ENCODE results near the gene POLR2I. TPM values are rescaled to one million over a fixed set of nuclear protein-coding genes. Genes with fewer than 3 reads are reported as not detected.

The POLR2I gene
- total RNA-seq, 4 donors from 2014 or later, result 64.8 to 152 (median 85.7) TPM

DNA sequence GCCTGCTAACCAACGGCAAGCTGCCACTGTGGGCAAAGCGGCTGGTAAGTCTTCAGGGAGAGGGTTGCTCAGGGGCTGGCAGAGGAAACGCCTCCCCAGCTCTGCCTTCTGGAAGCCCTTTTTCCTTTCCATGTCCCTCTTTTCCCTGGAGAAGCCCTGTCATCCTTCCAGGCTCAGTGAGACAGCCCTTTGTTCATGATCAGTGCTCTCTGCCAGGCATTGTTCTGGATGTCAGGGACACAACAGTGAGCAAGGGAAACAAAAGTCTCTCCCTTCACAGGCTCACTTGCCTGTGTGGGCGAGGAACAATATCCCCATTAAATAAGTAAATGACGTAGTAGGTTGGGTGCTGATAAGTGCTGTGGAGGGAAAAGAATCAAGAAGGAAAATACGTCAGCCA is 17.6 kb downstream of the POLR2I start:
- Histone ChIP-seq H3K36me3 (no peaks in the 10 kb centered on the region), H3K4me1 (peaks cover 0 to 15% (median 0%) of the 10 kb centered on the region in 4 donors), H3K4me3 (no peak overlapping the region), H3K27me3 (no peaks in the 10 kb centered on the region), H3K27ac (replicated peaks in 1 of 4) (peak overlapping the region in 1 of 4 donors; percentile 39), H3K9me3 (no peaks in the 10 kb centered on the region)
- TF ChIP-seq EP300 (IDR thresholded peaks at IDR 0.05), result no peak
- TF ChIP-seq POLR2A (IDR thresholded peaks at IDR 0.05; ENCODE audit: low read depth), result no peak
- TF ChIP-seq POLR2AphosphoS5 (IDR thresholded peaks at IDR 0.05), result no peak
- TF ChIP-seq, protein P1, sequence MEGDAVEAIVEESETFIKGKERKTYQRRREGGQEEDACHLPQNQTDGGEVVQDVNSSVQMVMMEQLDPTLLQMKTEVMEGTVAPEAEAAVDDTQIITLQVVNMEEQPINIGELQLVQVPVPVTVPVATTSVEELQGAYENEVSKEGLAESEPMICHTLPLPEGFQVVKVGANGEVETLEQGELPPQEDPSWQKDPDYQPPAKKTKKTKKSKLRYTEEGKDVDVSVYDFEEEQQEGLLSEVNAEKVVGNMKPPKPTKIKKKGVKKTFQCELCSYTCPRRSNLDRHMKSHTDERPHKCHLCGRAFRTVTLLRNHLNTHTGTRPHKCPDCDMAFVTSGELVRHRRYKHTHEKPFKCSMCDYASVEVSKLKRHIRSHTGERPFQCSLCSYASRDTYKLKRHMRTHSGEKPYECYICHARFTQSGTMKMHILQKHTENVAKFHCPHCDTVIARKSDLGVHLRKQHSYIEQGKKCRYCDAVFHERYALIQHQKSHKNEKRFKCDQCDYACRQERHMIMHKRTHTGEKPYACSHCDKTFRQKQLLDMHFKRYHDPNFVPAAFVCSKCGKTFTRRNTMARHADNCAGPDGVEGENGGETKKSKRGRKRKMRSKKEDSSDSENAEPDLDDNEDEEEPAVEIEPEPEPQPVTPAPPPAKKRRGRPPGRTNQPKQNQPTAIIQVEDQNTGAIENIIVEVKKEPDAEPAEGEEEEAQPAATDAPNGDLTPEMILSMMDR (IDR thresholded peaks at IDR 0.05), result no peak
- intact Hi-C loops (cut with DNase I), result no loop called here
- no peak for DNase-seq (ENCODE audit: extremely low spot score)
- 89% methylated on average over 6 of the region's 6 CpGs for WGBS

DNA sequence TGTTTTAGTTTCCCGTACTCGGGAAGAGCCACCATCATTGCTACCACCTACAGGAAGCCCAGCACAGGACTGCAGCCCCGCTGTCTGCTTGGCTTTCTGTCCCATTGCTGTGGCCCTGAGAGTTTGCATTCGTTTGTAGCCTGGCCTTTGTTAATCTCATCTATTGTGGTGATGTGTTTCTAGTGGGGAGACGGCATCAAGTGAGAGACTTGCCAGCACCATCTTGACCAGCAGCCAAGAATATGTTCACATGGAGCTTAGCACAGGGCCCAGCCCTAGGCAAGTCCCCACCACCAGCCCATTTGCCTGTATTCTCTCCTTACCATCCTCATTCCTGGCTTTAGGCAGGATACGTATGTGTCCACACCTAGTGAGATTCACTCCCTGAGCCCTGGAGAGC is 21.0 kb downstream of the POLR2I start:
- no peaks in the 10 kb centered on the region for H3K36me3 ChIP-seq
- H3K4me3 ChIP-seq, result no peak overlapping the region
- no peaks in the 10 kb centered on the region for H3K9me3 ChIP-seq
- intact Hi-C loops (cut with DNase I), result no loop called here
- H3K4me1 ChIP-seq, result peaks cover 0 to 8% (median 0%) of the 10 kb centered on the region in 4 donors
- WGBS, result 80% methylated on average over 5 of the region's 6 CpGs
- DNase-seq (ENCODE audit: extremely low spot score), result no peak
- no peak for TF ChIP-seq EP300 (IDR thresholded peaks at IDR 0.05)
- H3K27ac ChIP-seq (replicated peaks in 1 of 4), result no peak overlapping the region
- H3K27me3 ChIP-seq, result no peaks in the 10 kb centered on the region

DNA sequence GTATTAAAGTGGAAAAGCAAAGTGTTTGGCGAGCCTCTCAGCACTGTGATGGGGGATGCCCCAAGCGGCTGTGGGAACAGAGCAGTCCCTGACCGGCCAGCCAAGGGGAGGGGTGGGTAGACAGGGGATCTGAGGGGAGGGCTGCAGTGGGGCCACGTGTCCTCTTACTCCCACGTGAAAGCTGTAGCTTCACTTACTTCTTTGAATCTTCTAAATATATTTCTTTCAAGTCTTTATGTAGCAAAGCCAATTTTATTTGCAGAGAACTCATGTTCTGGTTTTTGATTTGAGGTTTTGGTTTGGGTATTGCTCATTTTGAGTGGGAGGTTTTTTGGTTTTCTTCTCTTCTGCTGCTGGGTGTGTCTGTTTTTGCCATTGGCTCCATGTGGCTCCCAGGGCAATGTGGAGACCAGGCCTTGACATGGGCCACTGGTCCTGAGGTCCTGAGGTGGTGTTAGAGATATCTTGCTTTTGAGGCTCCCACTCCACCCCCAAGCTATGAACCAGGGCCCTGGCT is 21.5 kb downstream of the POLR2I start:
- Histone ChIP-seq H3K36me3 (no peaks in the 10 kb centered on the region), H3K9me3 (no peaks in the 10 kb centered on the region), H3K4me1 (peaks cover 0 to 8% (median 0%) of the 10 kb centered on the region in 4 donors), H3K27me3 (no peaks in the 10 kb centered on the region), H3K4me3 (no peak overlapping the region), H3K27ac (replicated peaks in 1 of 4) (no peak overlapping the region)
- WGBS, result 89% methylated on average over 5 of the region's 5 CpGs
- TF ChIP-seq POLR2A (IDR thresholded peaks at IDR 0.05; ENCODE audit: low read depth) (no peak), EP300 (IDR thresholded peaks at IDR 0.05) (no peak), POLR2AphosphoS5 (IDR thresholded peaks at IDR 0.05) (no peak)
- TF ChIP-seq, protein P1 (IDR thresholded peaks at IDR 0.05), result no peak
- intact Hi-C loops (cut with DNase I), result no loop called here
- no peak for DNase-seq (ENCODE audit: extremely low spot score)

DNA sequence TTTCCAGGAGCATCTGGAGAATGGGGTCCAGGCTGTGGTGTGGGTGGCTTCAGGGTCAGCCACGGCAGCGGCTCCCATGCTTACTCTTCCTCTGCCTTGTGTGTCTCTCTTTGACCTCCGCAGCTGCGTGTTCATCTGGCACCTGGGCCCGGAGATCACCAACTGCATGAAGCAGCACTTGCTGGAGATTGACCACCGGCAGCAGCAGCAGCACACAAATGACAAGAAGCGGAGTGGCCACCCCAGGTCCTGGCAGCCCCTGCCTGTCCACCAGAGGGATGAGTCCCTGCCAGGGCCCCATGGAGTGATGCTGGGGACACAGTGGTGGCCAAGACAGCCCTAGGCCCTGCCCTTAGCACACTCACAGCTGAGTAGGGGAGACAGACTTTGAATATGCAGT is 22.1 kb downstream of the POLR2I start:
- Histone ChIP-seq H3K36me3 (no peaks in the 10 kb centered on the region), H3K4me3 (no peak overlapping the region), H3K9me3 (no peaks in the 10 kb centered on the region), H3K27ac (replicated peaks in 1 of 4) (no peak overlapping the region), H3K4me1 (peaks cover 0 to 8% (median 0%) of the 10 kb centered on the region in 4 donors), H3K27me3 (no peaks in the 10 kb centered on the region)
- intact Hi-C loops (cut with DNase I), result no loop called here
- no peak for DNase-seq (ENCODE audit: extremely low spot score)
- WGBS, result 89% methylated on average over 7 of the region's 7 CpGs
- no peak for TF ChIP-seq POLR2A (IDR thresholded peaks at IDR 0.05; ENCODE audit: low read depth)
- TF ChIP-seq EP300 (IDR thresholded peaks at IDR 0.05), result no peak
- no peak for TF ChIP-seq POLR2AphosphoS5 (IDR thresholded peaks at IDR 0.05)
- TF ChIP-seq, protein P1 (IDR thresholded peaks at IDR 0.05), result no peak

DNA sequence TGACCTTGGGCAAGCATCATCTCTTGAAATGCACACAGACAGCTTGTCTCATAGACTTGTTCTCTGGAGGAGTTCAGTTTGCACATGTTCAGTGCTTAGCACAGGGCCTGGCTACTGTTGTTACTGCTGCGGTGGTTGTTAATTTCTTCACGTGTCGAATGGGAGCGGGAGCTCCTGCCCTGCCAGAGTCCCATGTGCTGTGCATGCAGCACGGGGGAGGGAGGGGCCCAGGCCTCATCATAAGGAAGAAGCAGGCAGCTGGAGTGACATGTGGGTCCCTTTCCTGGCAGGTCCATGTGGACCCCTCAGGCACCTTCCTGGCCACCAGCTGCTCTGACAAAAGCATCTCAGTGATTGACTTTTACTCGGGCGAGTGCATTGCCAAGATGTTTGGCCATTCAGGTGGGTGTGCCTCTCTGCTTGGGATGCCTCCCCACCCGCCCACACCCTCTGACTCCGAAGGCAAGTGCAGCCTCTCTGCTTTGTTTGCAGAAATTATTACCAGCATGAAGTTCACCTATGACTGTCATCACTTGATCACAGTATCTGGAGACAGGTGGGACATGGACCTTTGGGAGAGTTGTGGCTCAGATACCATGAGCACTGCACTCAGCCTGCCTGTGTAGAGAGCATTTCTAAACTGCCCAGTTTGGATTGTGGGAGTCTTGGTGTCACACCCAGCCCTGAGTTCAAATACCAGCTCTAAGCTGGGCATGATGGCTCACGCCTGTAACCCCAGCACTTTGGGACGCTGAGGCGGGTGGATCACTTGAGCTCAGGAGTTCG is 23.6 kb downstream of the POLR2I start:
- intact Hi-C loops (cut with DNase I), result no loop called here

More for the DNA sequence above, 23.6 kb downstream of the POLR2I start:
- H3K27me3 ChIP-seq, result no peaks in the 10 kb centered on the region
- TF ChIP-seq POLR2A (IDR thresholded peaks at IDR 0.05; ENCODE audit: low read depth) (no peak), POLR2AphosphoS5 (IDR thresholded peaks at IDR 0.05) (no peak)
- TF ChIP-seq, protein P1 (IDR thresholded peaks at IDR 0.05), result no peak
- H3K4me3 ChIP-seq, result no peak overlapping the region
- no peak for DNase-seq (ENCODE audit: extremely low spot score)
- no peaks in the 10 kb centered on the region for H3K9me3 ChIP-seq
- H3K4me1 ChIP-seq, result peaks cover 0 to 8% (median 0%) of the 10 kb centered on the region in 4 donors
- H3K27ac ChIP-seq (replicated peaks in 1 of 4), result no peak overlapping the region
- WGBS, result 95% methylated on average over 9 of the region's 13 CpGs
- H3K36me3 ChIP-seq, result no peaks in the 10 kb centered on the region
